HepG2 (cell line): ENCODE data around the gene FAM131C. TPM values are rescaled to one million over a fixed set of nuclear protein-coding genes. Genes with fewer than 3 reads are reported as not detected.

Experiments used
- ATAC-seq: fragments of 200-7000 bp; cut with Tn5 transposase; 3 replicates; pipeline ENCODE4 v1.9.1; 2020; ENCODE audit warnings: mild to moderate bottlenecking, moderate library complexity
- BruUV-seq: library from RNA; stranded (reverse); fragments of 400-500 nt; replicated peaks from 2 replicates; lab custom pipeline; 2021; lab: Mats Ljungman, UMichigan
- CTCF ChIA-PET: fragments of 300-600 bp; formaldehyde crosslinking; extraction: SDS; loops from one replicate; lab custom pipeline; 2021; ENCODE audit warnings: low total read pairs, inconsistent platforms, low intra/inter-chr PET ratio; lab: Yijun Ruan, JAX
- POLR2A ChIA-PET: fragments of 350-600 bp; sonication (Branson Sonifier 250); formaldehyde crosslinking; loops from one replicate; lab custom pipeline; 2020; ENCODE audit warnings: antibody characterized with exemption, inconsistent platforms; lab: Yijun Ruan, JAX
- DNase-seq: peaks from one replicate; pipeline ENCODE4 v3.0.0-alpha.2; 2015; ENCODE audit warnings: low spot score
- FAIRE-seq: peaks from 3 replicates; lab custom pipeline; 2011; peaks lifted over from hg19 to GRCh38; lab: Jason Lieb, UNC
- H2AFZ ChIP-seq: one replicate; pipeline ENCODE4 v1.6.1; 2011; ENCODE audit warnings: low read length, inconsistent platforms
- H3K27ac ChIP-seq: fragments of 300-600 bp; 3 replicates; pipeline ENCODE4 v1.8.0; 2011; ENCODE audit warnings: mixed run types, mild to moderate bottlenecking, mixed read lengths, low read length, inconsistent platforms; ENCODE audit not compliant: insufficient read depth; ENCODE audit errors: extremely low read length
- H3K27me3 ChIP-seq, 2 experiments: fragments of 200-600 bp in 1 of 2; 2 replicates in 1 of 2; 3 replicates in 1 of 2; pipeline versions ENCODE4 v1.6.0 to v1.8.0; 2011; ENCODE audit warnings: low read length in 2 of 2, mild to moderate bottlenecking in 2 of 2, moderate library complexity in 2 of 2, inconsistent platforms in 1 of 2; ENCODE audit not compliant: insufficient read depth in 2 of 2, control insufficient read depth in 1 of 2
- H3K36me3 ChIP-seq, 2 experiments: fragments of 200-600 bp in 1 of 2; replicated peaks in 1 of 2; 2 replicates in 1 of 2; 3 replicates in 1 of 2; pipeline versions ENCODE4 v1.5.1 to v1.8.0; 2011; ENCODE audit warnings: low read length in 2 of 2, inconsistent platforms in 1 of 2; ENCODE audit not compliant: insufficient read depth in 2 of 2, control insufficient read depth in 1 of 2
- H3K4me1 ChIP-seq: 2 replicates; pipeline ENCODE4 v1.5.1; 2012; ENCODE audit warnings: low read length, inconsistent platforms; ENCODE audit not compliant: insufficient read depth
- H3K4me2 ChIP-seq: 2 replicates; pipeline ENCODE4 v1.6.0; 2011; ENCODE audit warnings: low read depth, low read length, inconsistent platforms
- H3K4me3 ChIP-seq, 3 experiments: fragments of 200-600 bp in 1 of 3; sonication (generic), shearing (Covaris generic) in 1 of 3; replicated peaks in 1 of 3; 2 replicates each; pipeline ENCODE4 v1.5.1; 2011 to 2016; ENCODE audit warnings: low read length in 3 of 3, inconsistent platforms in 2 of 3, low read depth in 2 of 3, mild to moderate bottlenecking in 2 of 3, control low read depth in 1 of 3, mixed read lengths in 1 of 3; ENCODE audit not compliant: insufficient read depth in 1 of 3
- H3K79me2 ChIP-seq: one replicate; pipeline ENCODE4 v1.6.1; 2011; ENCODE audit warnings: low read length, inconsistent platforms; ENCODE audit not compliant: insufficient read depth
- H3K9ac ChIP-seq: 2 replicates; pipeline ENCODE4 v1.6.0; 2011; ENCODE audit warnings: mild to moderate bottlenecking, low read depth, low read length, inconsistent platforms; ENCODE audit not compliant: insufficient read depth
- H3K9me3 ChIP-seq: 2 replicates; pipeline ENCODE4 v1.5.1; 2012; ENCODE audit warnings: mild to moderate bottlenecking, low read length
- H4K20me1 ChIP-seq: 2 replicates; pipeline ENCODE4 v1.6.0; 2011; ENCODE audit warnings: inconsistent platforms, mild to moderate bottlenecking, low read length, moderate library complexity; ENCODE audit not compliant: insufficient read depth
- HNF4G ChIP-seq, 2 experiments: sonication (generic) in 1 of 2; formaldehyde crosslinking in 1 of 2; IDR thresholded peaks; 2 replicates each; pipeline versions ENCODE4 v1.4.0 to v1.6.1; 2011 to 2020; ENCODE audit warnings: borderline replicate concordance in 2 of 2, low read depth in 2 of 2, mild to moderate bottlenecking in 2 of 2, low read length in 1 of 2, missing genetic modification reagents in 1 of 2, moderate library complexity in 1 of 2
- HOXA5 ChIP-seq: sonication (generic); formaldehyde crosslinking; IDR thresholded peaks from 2 replicates; pipeline ENCODE4 v1.4.0; 2020; ENCODE audit warnings: missing genetic modification reagents
- JDP2 ChIP-seq: sonication (generic); formaldehyde crosslinking; IDR thresholded peaks from 2 replicates; pipeline ENCODE4 v1.8.1; 2022; ENCODE audit warnings: missing genetic modification reagents, borderline replicate concordance
- LCORL ChIP-seq, 2 experiments: fragments of 450-650 bp in 1 of 2; sonication (generic) in 1 of 2; formaldehyde crosslinking in 1 of 2; IDR thresholded peaks; 2 replicates each; pipeline versions ENCODE4 v1.5.0 to v1.6.1; 2017 to 2020; ENCODE audit warnings: antibody characterized with exemption in 1 of 2, missing genetic modification reagents in 1 of 2
- MIXL1 ChIP-seq: IDR thresholded peaks from 2 replicates; pipeline ENCODE4 v1.6.1; 2016
- MTERF4 ChIP-seq: sonication (generic); formaldehyde crosslinking; IDR thresholded peaks from 2 replicates; pipeline ENCODE4 v1.8.0; 2023; ENCODE audit warnings: mild to moderate bottlenecking, missing genetic modification reagents
- PCBP1 ChIP-seq: fragments of 200-400 bp; formaldehyde crosslinking; IDR thresholded peaks from 2 replicates; pipeline ENCODE4 v1.6.1; 2017; ENCODE audit warnings: mild to moderate bottlenecking, low read depth, low read length, borderline replicate concordance
- POLR2AphosphoS5 ChIP-seq: IDR thresholded peaks from 2 replicates; pipeline ENCODE4 v1.6.1; 2012; ENCODE audit warnings: low read depth, low read length
- STAT5B ChIP-seq: sonication (generic); formaldehyde crosslinking; IDR thresholded peaks from 2 replicates; pipeline ENCODE4 v1.4.0; 2020; ENCODE audit warnings: missing genetic modification reagents
- ZMYM3 ChIP-seq: sonication (generic); formaldehyde crosslinking; IDR thresholded peaks from 2 replicates; pipeline ENCODE4 v1.5.1; 2020; ENCODE audit warnings: mild to moderate bottlenecking, missing genetic modification reagents
- ZNF232 ChIP-seq: sonication (generic); formaldehyde crosslinking; IDR thresholded peaks from 2 replicates; pipeline ENCODE4 v1.4.0; 2020; ENCODE audit warnings: missing genetic modification reagents, borderline replicate concordance
- ZNF512 ChIP-seq: sonication (generic); formaldehyde crosslinking; IDR thresholded peaks from 2 replicates; pipeline ENCODE4 v1.4.0; 2020; ENCODE audit warnings: mild to moderate bottlenecking, missing genetic modification reagents
- WGBS: methylation state at CpG from one replicate; pipeline ENCODE4 v1.1.6; 2017; ENCODE audit warnings: low lambda C conversion rate; 5-methylcytosine and 5-hydroxymethylcytosine counted together
- in situ Hi-C: cut with HindIII; loops from 2 replicates; pipeline ENCODE4 v1.10.0; 2017; ENCODE audit warnings: low pct_unique_long_range_greater_than_20kb; ENCODE audit not compliant: extremely low pct_ligation_motif_present
- intact Hi-C: fragments of 100-400 bp; cut with micrococcal nuclease; formaldehyde crosslinking; loops from one replicate; pipeline ENCODE4 v1.10.0; 2022; ENCODE audit not compliant: unreplicated experiment
- polyA plus RNA-seq, 8 experiments: library from polyadenylated mRNA; depleted of rRNA in 3 of 8; stranded (reverse) in 7 of 8; unstranded in 1 of 8; fragments of >200 nt; fragmentation: Illumina TruSeq in 4 of 8; extraction: Trizol in 4 of 8; gene quantifications; 2 replicates each; pipeline versions ENCODE4 v1.2.1 to v1.2.3, GENCODE V29; 2011 to 2016; ENCODE audit warnings: low read depth in 4 of 8, missing spikeins in 1 of 8, mixed read lengths in 1 of 8; ENCODE audit not compliant: insufficient read depth in 1 of 8
- total RNA-seq, 5 experiments: library from RNA; depleted of rRNA; stranded (reverse); fragments of >200 nt; fragmentation: Illumina TruSeq; extraction: Trizol; gene quantifications; 2 replicates each; pipeline ENCODE4 v1.2.3, GENCODE V29; 2016; ENCODE audit warnings: low read depth in 1 of 5
- TF ChIP-seq, protein P1 (sequence below), 2 experiments: fragments of 450-650 bp in 1 of 2; sonication (generic) in 1 of 2; formaldehyde crosslinking in 1 of 2; IDR thresholded peaks; 2 replicates each; pipeline versions ENCODE4 v1.6.1 to v1.8.0; 2016 to 2022; ENCODE audit warnings: antibody characterized with exemption in 1 of 2, mild to moderate bottlenecking in 1 of 2, missing genetic modification reagents in 1 of 2

The FAM131C gene
- total and polyA plus RNA-seq, 2 of the 13 experiments (the other 11 are each of a cell fraction or from before 2014, with no cell fraction given) = 0.07 TPM; not detected in 1

- BruUV-seq = no TSS peak
- peaks cover 6 to 43% of the 10 kb centered on the region in 2 experiments; a peak in 3 of 5 replicates for H3K27me3 ChIP-seq
- no peaks in the 10 kb centered on the region for H4K20me1 ChIP-seq
- no peak overlapping the region for H3K27ac ChIP-seq
- H3K9me3 ChIP-seq = no peaks in the 10 kb centered on the region
- 0% methylated on average over 1 of the region's 7 CpGs for WGBS
- no peaks in the 10 kb centered on the region for H3K79me2 ChIP-seq
- in situ Hi-C loops (no loop called here), intact Hi-C loops (no loop called here)
- FAIRE-seq = no peak
- H2AFZ ChIP-seq = no peak overlapping the region
- no peak for ATAC-seq
- no peaks in the 10 kb centered on the region for H3K36me3 ChIP-seq
- no peak overlapping the region for H3K4me3 ChIP-seq
- DNase-seq = no peak
- no peak overlapping the region for H3K4me2 ChIP-seq
- POLR2A ChIA-PET = no interaction called here
- no peak overlapping the region for H3K9ac ChIP-seq
- peaks cover 10% of the 10 kb centered on the region for H3K4me1 ChIP-seq
- CTCF ChIA-PET = no interaction called here
- no peak for TF ChIP-seq JDP2
- no peak for TF ChIP-seq STAT5B (CRISPR knock-in tag)
- TF ChIP-seq ZNF232 (CRISPR knock-in tag) = no peak
- TF ChIP-seq, protein P1, sequence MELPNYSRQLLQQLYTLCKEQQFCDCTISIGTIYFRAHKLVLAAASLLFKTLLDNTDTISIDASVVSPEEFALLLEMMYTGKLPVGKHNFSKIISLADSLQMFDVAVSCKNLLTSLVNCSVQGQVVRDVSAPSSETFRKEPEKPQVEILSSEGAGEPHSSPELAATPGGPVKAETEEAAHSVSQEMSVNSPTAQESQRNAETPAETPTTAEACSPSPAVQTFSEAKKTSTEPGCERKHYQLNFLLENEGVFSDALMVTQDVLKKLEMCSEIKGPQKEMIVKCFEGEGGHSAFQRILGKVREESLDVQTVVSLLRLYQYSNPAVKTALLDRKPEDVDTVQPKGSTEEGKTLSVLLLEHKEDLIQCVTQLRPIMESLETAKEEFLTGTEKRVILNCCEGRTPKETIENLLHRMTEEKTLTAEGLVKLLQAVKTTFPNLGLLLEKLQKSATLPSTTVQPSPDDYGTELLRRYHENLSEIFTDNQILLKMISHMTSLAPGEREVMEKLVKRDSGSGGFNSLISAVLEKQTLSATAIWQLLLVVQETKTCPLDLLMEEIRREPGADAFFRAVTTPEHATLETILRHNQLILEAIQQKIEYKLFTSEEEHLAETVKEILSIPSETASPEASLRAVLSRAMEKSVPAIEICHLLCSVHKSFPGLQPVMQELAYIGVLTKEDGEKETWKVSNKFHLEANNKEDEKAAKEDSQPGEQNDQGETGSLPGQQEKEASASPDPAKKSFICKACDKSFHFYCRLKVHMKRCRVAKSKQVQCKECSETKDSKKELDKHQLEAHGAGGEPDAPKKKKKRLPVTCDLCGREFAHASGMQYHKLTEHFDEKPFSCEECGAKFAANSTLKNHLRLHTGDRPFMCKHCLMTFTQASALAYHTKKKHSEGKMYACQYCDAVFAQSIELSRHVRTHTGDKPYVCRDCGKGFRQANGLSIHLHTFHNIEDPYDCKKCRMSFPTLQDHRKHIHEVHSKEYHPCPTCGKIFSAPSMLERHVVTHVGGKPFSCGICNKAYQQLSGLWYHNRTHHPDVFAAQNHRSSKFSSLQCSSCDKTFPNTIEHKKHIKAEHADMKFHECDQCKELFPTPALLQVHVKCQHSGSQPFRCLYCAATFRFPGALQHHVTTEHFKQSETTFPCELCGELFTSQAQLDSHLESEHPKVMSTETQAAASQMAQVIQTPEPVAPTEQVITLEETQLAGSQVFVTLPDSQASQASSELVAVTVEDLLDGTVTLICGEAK (IDR thresholded peaks at IDR 0.05) = no peak
- TF ChIP-seq, protein P1 (CRISPR knock-in tag; IDR thresholded peaks at IDR 0.05) = no peak
- TF ChIP-seq HNF4G (IDR thresholded peaks at IDR 0.05; ENCODE audit: borderline replicate concordance, low read depth, low read length) = no peak
- no peak for TF ChIP-seq HNF4G (CRISPR knock-in tag; IDR thresholded peaks at IDR 0.05; ENCODE audit: borderline replicate concordance, low read depth)
- TF ChIP-seq ZNF512 = no peak
- TF ChIP-seq ZMYM3 (CRISPR knock-in tag) = no peak
- TF ChIP-seq HOXA5 (CRISPR knock-in tag) = no peak
- no peak for TF ChIP-seq PCBP1
- no peak for TF ChIP-seq LCORL (IDR thresholded peaks at IDR 0.05)
- TF ChIP-seq LCORL (CRISPR knock-in tag; IDR thresholded peaks at IDR 0.05) = no peak
- no peak for TF ChIP-seq MTERF4
- TF ChIP-seq MIXL1 (CRISPR knock-in tag) = no peak
- TF ChIP-seq POLR2AphosphoS5 = no peak
These were observed 23.1 kb downstream of the FAM131C start for GRCh38 chr1:16050328-16050727.
